Measurements from ENCODE around the gene DNAI7. TPM values are rescaled to one million over a fixed set of nuclear protein-coding genes. Genes with fewer than 3 reads are reported as not detected.

DNAI7 gene
- total and polyA plus RNA-seq, 4 experiments from 2014 or later, result 0.07 to 0.15 TPM; not detected in 2

DNA sequence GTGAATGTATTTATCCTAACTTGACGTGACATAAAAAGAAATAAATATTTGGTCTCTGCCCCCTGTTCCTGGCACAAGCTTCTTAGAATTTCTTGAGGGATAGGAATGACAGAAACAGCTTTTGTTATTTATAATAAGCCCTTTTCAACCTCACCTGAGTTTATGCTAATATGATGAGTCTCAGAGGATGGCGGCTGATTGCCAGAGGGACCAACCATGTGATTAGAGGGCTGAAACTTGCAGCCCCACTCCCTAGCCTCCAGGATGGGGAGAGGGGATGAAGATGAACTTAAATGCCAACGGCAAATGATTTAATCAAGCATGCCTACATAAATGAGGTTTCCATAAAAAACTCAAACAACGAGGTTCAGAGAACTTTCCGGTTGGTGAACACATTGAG, 42.9 kb downstream of the DNAI7 start:
- DNase-seq, result no peak
- H3K4me3 Mint-ChIP-seq, result no peak overlapping the region
- H3K9me3 Mint-ChIP-seq, result no peaks in the 10 kb centered on the region
- H3K36me3 Mint-ChIP-seq, result no peaks in the 10 kb centered on the region
- Histone ChIP-seq H3K27me3 (ENCODE audit: insufficient read depth, low read length) (no peaks in the 10 kb centered on the region), H3K27ac (ENCODE audit: low read depth, low read length) (no peak overlapping the region), H3K4me3 (ENCODE audit: low read length in 2 of 2) (no peak overlapping the region), H3K36me3 (ENCODE audit: insufficient read depth, low read length) (no peaks in the 10 kb centered on the region), H3K9me3 (ENCODE audit: control insufficient read depth in 1 of 2, low read length in 2 of 2) (no peaks in the 10 kb centered on the region), H3K4me1 (ENCODE audit: insufficient read depth, low read length) (peaks cover 3% of the 10 kb centered on the region)
- CTCF ChIA-PET (ENCODE audit: partially characterized antibody), result interaction anchor here (0.6 to 6.3 kb wide), 8 partner anchors 8 to 235 kb away, joined by 3 to 34 read pairs (median 4); no protein-coding TSS in a partner anchor
- peaks cover 0 to 8% (median 6%) of the 10 kb centered on the region in 4 donors for H3K4me1 Mint-ChIP-seq
- no peak overlapping the region for H3K27ac Mint-ChIP-seq
- intact Hi-C loops (cut with micrococcal nuclease), result no loop called here
- H3K27me3 Mint-ChIP-seq, result no peaks in the 10 kb centered on the region
- POLR2A ChIA-PET (ENCODE audit: partially characterized antibody), result no interaction called here

DNA sequence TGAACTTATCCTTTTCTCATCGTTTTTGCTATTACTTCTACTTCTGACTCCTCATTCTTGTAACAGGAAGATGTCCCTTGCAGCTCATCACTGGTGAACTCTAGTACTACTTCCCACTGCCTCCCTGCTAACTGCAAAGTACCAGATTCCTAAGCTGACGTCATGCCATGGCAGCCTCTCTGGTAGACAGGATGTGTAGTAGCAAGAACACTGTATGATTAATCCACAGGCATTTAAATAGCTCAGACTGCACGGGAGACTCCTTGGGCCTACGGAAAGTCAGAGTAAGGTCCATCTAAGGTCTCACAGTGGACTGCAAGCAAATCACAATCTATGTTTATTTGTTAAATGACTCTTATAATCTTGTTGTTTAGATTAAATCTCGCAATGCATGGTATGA, 43.5 kb downstream of the DNAI7 start:
- Histone ChIP-seq H3K36me3 (ENCODE audit: insufficient read depth, low read length) (no peaks in the 10 kb centered on the region), H3K4me1 (ENCODE audit: insufficient read depth, low read length) (peaks cover 3% of the 10 kb centered on the region), H3K27ac (ENCODE audit: low read depth, low read length) (no peak overlapping the region), H3K9me3 (ENCODE audit: control insufficient read depth in 1 of 2, low read length in 2 of 2) (no peaks in the 10 kb centered on the region), H3K4me3 (ENCODE audit: low read length in 2 of 2) (no peak overlapping the region), H3K27me3 (ENCODE audit: insufficient read depth, low read length) (no peaks in the 10 kb centered on the region)
- intact Hi-C loops (cut with micrococcal nuclease), result no loop called here
- Mint-ChIP-seq H3K4me1 (peaks cover 0 to 8% (median 6%) of the 10 kb centered on the region in 4 donors), H3K36me3 (no peaks in the 10 kb centered on the region), H3K4me3 (no peak overlapping the region), H3K27me3 (no peaks in the 10 kb centered on the region), H3K27ac (peak overlapping the region in 1 of 7 donors; percentile 5), H3K9me3 (no peaks in the 10 kb centered on the region)
- POLR2A ChIA-PET (ENCODE audit: partially characterized antibody), result no interaction called here
- no peak for DNase-seq
- CTCF ChIA-PET (ENCODE audit: partially characterized antibody), result interaction anchor here (0.6 to 1.6 kb wide), 5 partner anchors 12 to 236 kb away, joined by 3 to 6 read pairs (median 4); no protein-coding TSS in a partner anchor

DNA sequence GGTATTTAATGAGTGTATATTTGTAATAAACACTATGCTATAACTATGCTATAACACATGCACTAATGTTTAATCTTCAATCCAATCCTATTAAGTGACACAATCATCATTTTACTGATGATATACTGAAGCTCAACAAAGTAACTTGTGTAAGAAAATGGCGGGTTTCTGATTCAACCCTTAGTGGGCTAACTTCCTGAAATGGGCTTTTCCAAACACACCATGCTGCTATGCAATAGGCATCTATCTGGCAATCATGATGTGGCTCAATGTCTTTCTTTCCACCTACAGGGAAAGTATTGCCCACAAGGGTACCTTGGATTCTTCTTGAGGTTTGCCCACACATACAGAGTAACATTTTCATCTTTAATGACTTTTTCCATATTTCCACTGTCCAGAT, 48.3 kb downstream of the DNAI7 start:
- no peaks in the 10 kb centered on the region for H3K36me3 ChIP-seq (ENCODE audit: insufficient read depth, low read length)
- H3K27ac ChIP-seq (ENCODE audit: low read depth, low read length), result no peak overlapping the region
- H3K4me3 ChIP-seq (ENCODE audit: low read length in 2 of 2), result no peak overlapping the region
- no peak for DNase-seq
- CTCF ChIA-PET (ENCODE audit: partially characterized antibody), result interaction anchor here (0.6 to 1.8 kb wide), 2 partner anchors 8 to 23 kb away, joined by 3 to 6 read pairs; no protein-coding TSS in a partner anchor
- Mint-ChIP-seq H3K4me3 (no peak overlapping the region), H3K36me3 (no peaks in the 10 kb centered on the region), H3K27ac (no peak overlapping the region), H3K27me3 (no peaks in the 10 kb centered on the region), H3K4me1 (no peaks in the 10 kb centered on the region), H3K9me3 (no peaks in the 10 kb centered on the region)
- no peaks in the 10 kb centered on the region for H3K4me1 ChIP-seq (ENCODE audit: insufficient read depth, low read length)
- POLR2A ChIA-PET (ENCODE audit: partially characterized antibody), result no interaction called here
- no peaks in the 10 kb centered on the region for H3K27me3 ChIP-seq (ENCODE audit: insufficient read depth, low read length)
- H3K9me3 ChIP-seq (ENCODE audit: control insufficient read depth in 1 of 2, low read length in 2 of 2), result no peaks in the 10 kb centered on the region
- intact Hi-C loops (cut with micrococcal nuclease), result no loop called here

DNA sequence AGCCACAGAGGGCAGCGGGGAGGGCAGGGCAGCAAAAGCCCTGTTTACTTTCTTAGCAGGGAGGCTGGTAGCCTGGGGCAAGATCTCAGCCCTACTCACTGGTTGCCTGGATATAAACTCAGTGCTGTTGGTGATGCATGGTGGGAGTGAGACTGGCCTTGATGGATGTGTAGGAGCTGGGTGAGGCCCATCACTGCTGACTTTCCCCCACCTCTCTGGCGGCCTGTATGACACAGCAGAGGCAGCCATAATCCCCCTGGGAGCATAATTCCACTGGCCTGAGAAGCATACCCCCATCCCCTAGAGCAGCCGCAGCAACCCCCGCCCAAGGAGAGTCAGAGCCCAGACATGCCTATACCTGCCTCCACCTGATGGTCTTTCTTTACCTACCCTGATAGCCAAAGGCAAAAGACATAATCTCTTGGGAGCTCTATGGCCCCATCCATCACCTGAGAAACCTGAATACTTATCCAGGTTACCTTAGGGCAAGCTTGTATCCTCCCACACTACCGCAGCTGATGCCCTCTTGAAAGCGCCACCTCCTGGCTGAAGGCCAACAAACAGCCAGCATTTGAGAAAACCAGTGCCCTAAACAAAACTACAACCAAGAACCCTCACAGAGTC, 59.3 kb downstream of the DNAI7 start:
- Histone ChIP-seq H3K9me3 (ENCODE audit: control insufficient read depth in 1 of 2, low read length in 2 of 2) (no peaks in the 10 kb centered on the region), H3K27me3 (ENCODE audit: insufficient read depth, low read length) (no peaks in the 10 kb centered on the region), H3K36me3 (ENCODE audit: insufficient read depth, low read length) (no peaks in the 10 kb centered on the region), H3K4me1 (ENCODE audit: insufficient read depth, low read length) (no peaks in the 10 kb centered on the region), H3K4me3 (ENCODE audit: low read length in 2 of 2) (no peak overlapping the region), H3K27ac (ENCODE audit: low read depth, low read length) (no peak overlapping the region)
- intact Hi-C loops (cut with micrococcal nuclease), result no loop called here
- no peaks in the 10 kb centered on the region for H3K4me1 Mint-ChIP-seq
- DNase-seq, result peak in 1 of 5 donors; percentile 2
- H3K27me3 Mint-ChIP-seq, result peaks cover 2 to 4% of the 10 kb centered on the region in 2 donors
- no peak overlapping the region for H3K27ac Mint-ChIP-seq
- no peaks in the 10 kb centered on the region for H3K36me3 Mint-ChIP-seq
- peaks cover 0 to 11% (median 3%) of the 10 kb centered on the region in 8 donors for H3K9me3 Mint-ChIP-seq
- ChIA-PET POLR2A (ENCODE audit: partially characterized antibody) (no interaction called here), CTCF (ENCODE audit: partially characterized antibody) (interaction anchor here (0.6 to 1.6 kb wide), 5 partner anchors 13 to 148 kb away, joined by 3 to 4 read pairs (median 3); no protein-coding TSS in a partner anchor)
- peak overlapping the region in 1 of 8 donors; percentile 17 for H3K4me3 Mint-ChIP-seq

DNA sequence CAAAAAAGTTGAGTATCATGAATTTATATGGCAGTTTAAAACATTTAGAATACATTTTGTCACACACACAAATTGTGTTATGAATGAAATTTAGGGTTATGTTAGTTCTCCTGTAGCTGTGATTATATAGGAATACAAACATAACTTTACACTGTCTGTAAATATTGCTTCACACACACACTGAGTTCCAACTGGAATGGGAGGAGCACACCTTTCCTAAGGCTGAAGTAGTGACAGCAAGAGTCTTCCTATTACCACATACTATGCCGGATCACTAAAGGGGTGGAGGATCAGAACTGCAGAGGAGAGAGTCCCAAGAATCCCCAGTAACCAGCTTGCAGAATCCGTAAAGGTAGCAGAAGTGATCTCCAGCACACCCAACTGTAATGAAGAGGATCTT, 63.7 kb downstream of the DNAI7 start:
- no peaks in the 10 kb centered on the region for H3K36me3 ChIP-seq (ENCODE audit: insufficient read depth, low read length)
- Mint-ChIP-seq H3K4me1 (no peaks in the 10 kb centered on the region), H3K9me3 (peaks cover 0 to 2% (median 0%) of the 10 kb centered on the region in 8 donors), H3K27me3 (peaks cover 2 to 3% of the 10 kb centered on the region in 2 donors), H3K4me3 (no peak overlapping the region), H3K27ac (no peak overlapping the region), H3K36me3 (no peaks in the 10 kb centered on the region)
- H3K27me3 ChIP-seq (ENCODE audit: insufficient read depth, low read length), result no peaks in the 10 kb centered on the region
- DNase-seq, result no peak
- no peak overlapping the region for H3K27ac ChIP-seq (ENCODE audit: low read depth, low read length)
- no peaks in the 10 kb centered on the region for H3K4me1 ChIP-seq (ENCODE audit: insufficient read depth, low read length)
- POLR2A ChIA-PET (ENCODE audit: partially characterized antibody), result no interaction called here
- H3K9me3 ChIP-seq (ENCODE audit: control insufficient read depth in 1 of 2, low read length in 2 of 2), result no peaks in the 10 kb centered on the region
- H3K4me3 ChIP-seq (ENCODE audit: low read length in 2 of 2), result no peak overlapping the region
- intact Hi-C loops (cut with micrococcal nuclease), result loop anchor here (2.0 kb wide), 1 partner anchor 278 kb away; no protein-coding TSS in a partner anchor
- CTCF ChIA-PET (ENCODE audit: partially characterized antibody), result interaction anchor here (1.0 to 8.4 kb wide), 5 partner anchors 79 to 141 kb away, joined by 3 to 158 read pairs (median 5); a partner anchor contains a TSS

DNA sequence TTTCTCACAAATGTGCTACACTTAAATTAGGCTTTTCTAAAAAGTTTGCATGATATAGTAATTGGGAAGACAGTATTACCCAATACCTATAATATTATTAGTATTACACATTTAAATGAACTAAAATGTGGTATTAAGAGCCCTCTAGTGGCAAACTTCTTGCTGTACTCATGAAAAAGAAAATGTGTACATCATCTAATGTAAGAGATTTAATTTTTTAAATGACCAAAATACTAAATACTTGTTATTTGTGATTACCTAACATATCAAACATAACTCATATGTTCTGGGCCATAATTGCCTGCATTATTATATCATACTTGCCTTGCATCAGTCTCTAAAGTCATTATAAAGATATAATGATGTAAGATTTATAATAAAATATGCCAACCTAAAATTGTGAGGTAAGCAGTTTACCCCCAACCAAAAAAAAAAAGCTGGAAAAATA, 64.2 kb downstream of the DNAI7 start:
- H3K27me3 Mint-ChIP-seq, result peaks cover 2 to 3% of the 10 kb centered on the region in 2 donors
- POLR2A ChIA-PET (ENCODE audit: partially characterized antibody), result no interaction called here
- no peak overlapping the region for H3K4me3 ChIP-seq (ENCODE audit: low read length in 2 of 2)
- H3K9me3 ChIP-seq (ENCODE audit: control insufficient read depth in 1 of 2, low read length in 2 of 2), result no peaks in the 10 kb centered on the region
- no peaks in the 10 kb centered on the region for H3K4me1 ChIP-seq (ENCODE audit: insufficient read depth, low read length)
- CTCF ChIA-PET (ENCODE audit: partially characterized antibody), result interaction anchor here (1.0 to 8.4 kb wide), 6 partner anchors 79 to 148 kb away, joined by 3 to 158 read pairs (median 4); a partner anchor contains a TSS
- DNase-seq, result peak in 4 of 5 donors; percentile 33 to 53 (median 46)
- H3K9me3 Mint-ChIP-seq, result peaks cover 0 to 2% (median 0%) of the 10 kb centered on the region in 8 donors
- H3K27ac ChIP-seq (ENCODE audit: low read depth, low read length), result no peak overlapping the region
- no peak overlapping the region for H3K27ac Mint-ChIP-seq
- no peaks in the 10 kb centered on the region for H3K27me3 ChIP-seq (ENCODE audit: insufficient read depth, low read length)
- no peaks in the 10 kb centered on the region for H3K36me3 ChIP-seq (ENCODE audit: insufficient read depth, low read length)
- H3K36me3 Mint-ChIP-seq, result no peaks in the 10 kb centered on the region
- no peak overlapping the region for H3K4me3 Mint-ChIP-seq
- no peaks in the 10 kb centered on the region for H3K4me1 Mint-ChIP-seq
- intact Hi-C loops (cut with micrococcal nuclease), result loop anchor here (1.0 to 2.0 kb wide), 3 partner anchors 78 to 278 kb away; a partner anchor contains a TSS

DNA sequence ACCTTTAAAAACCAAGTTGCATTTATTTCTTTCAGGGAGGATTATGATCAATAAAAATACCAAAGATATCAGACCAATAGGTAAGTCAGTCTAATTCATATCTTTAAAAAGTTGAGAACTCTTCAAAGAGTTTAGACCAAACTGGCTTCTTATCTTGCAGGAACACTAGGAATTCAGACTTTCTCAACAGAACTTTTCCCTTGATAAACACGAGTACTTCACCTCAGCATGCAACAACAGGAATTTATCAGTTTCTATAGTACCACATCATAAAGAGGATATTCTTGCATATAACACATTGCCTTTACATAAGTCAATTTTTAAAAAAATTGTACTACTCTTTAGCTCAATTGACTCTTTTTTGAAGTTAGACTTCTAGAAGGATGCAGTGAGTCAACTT, 68.2 kb downstream of the DNAI7 start:
- POLR2A ChIA-PET (ENCODE audit: partially characterized antibody), result no interaction called here
- H3K4me3 Mint-ChIP-seq, result no peak overlapping the region
- no peaks in the 10 kb centered on the region for H3K36me3 ChIP-seq (ENCODE audit: insufficient read depth, low read length)

More for the DNA sequence above, 68.2 kb downstream of the DNAI7 start:
- Histone ChIP-seq H3K4me1 (ENCODE audit: insufficient read depth, low read length) (no peaks in the 10 kb centered on the region), H3K27ac (ENCODE audit: low read depth, low read length) (no peak overlapping the region), H3K4me3 (ENCODE audit: low read length in 2 of 2) (no peak overlapping the region), H3K27me3 (ENCODE audit: insufficient read depth, low read length) (no peaks in the 10 kb centered on the region), H3K9me3 (ENCODE audit: control insufficient read depth in 1 of 2, low read length in 2 of 2) (no peaks in the 10 kb centered on the region)
- CTCF ChIA-PET (ENCODE audit: partially characterized antibody), result interaction anchor here (0.6 to 8.4 kb wide), 2 partner anchors 137 to 857 kb away, joined by 3 to 158 read pairs; no protein-coding TSS in a partner anchor
- intact Hi-C loops (cut with micrococcal nuclease), result no loop called here
- H3K36me3 Mint-ChIP-seq, result no peaks in the 10 kb centered on the region
- no peaks in the 10 kb centered on the region for H3K9me3 Mint-ChIP-seq
- no peaks in the 10 kb centered on the region for H3K27me3 Mint-ChIP-seq
- H3K27ac Mint-ChIP-seq, result no peak overlapping the region
- DNase-seq, result no peak
- H3K4me1 Mint-ChIP-seq, result no peaks in the 10 kb centered on the region

All from CD4-positive, alpha-beta memory T cell (primary cell).